ENCODE data around the gene SIRT5.

- TF ChIP-seq CTCF (conservative IDR thresholded peaks at IDR 0.05; ENCODE audit: low read depth, low read length): no peak
- no peak for TF ChIP-seq EZH2 (IDR thresholded peaks at IDR 0.05; ENCODE audit: low read length, unreplicated experiment)
Observed at GRCh38 chr6:13536796-13537526, 37.4 kb upstream of the SIRT5 start.

Data from PC-3 (cell line).